Heart left ventricle (tissue), 16 donors: Measurements from ENCODE around the gene TSPAN6. TPM values are rescaled to one million over a fixed set of nuclear protein-coding genes. Genes with fewer than 3 reads are reported as not detected.

Source experiments
- ATAC-seq, 4 donors: fragments of 200-7000 bp; cut with Tn5 transposase; one replicate each; pipeline ENCODE4 v1.9.1; 2020 to 2022; ENCODE audit warnings: moderate library complexity in 4 of 4, mild to moderate bottlenecking in 3 of 4, moderate number of reproducible peaks in 1 of 4
- DNase-seq, 5 donors: peaks; one replicate each; pipeline ENCODE4 v3.0.0-alpha.2; 2020
- H3K27ac ChIP-seq, 12 donors: fragments of 200-600 bp; sonication (generic) in 4 of 12; one replicate each; pipeline versions ENCODE4 v1.5.0 to v1.8.0; 2016 to 2022; ENCODE audit warnings: mild to moderate bottlenecking in 2 of 12
- H3K27me3 ChIP-seq, 9 donors: fragments of 200-600 bp; sonication (generic) in 2 of 9; one replicate each; pipeline versions ENCODE4 v1.5.1 to v1.8.0; 2016 to 2022; ENCODE audit warnings: mild to moderate bottlenecking in 3 of 9
- H3K36me3 ChIP-seq, 9 donors: fragments of 200-600 bp; sonication (generic) in 2 of 9; one replicate each; pipeline versions ENCODE4 v1.5.0 to v1.8.0; 2018 to 2022; ENCODE audit warnings: mild to moderate bottlenecking in 2 of 9
- H3K4me1 ChIP-seq, 12 donors: fragments of 200-600 bp; sonication (generic) in 4 of 12; one replicate each; pipeline versions ENCODE4 v1.5.0 to v1.8.0; 2016 to 2022; ENCODE audit warnings: mild to moderate bottlenecking in 3 of 12
- H3K4me3 ChIP-seq, 12 donors: fragments of 200-600 bp; sonication (generic) in 4 of 12; one replicate each; pipeline versions ENCODE4 v1.5.0 to v1.8.0; 2017 to 2022; ENCODE audit warnings: mild to moderate bottlenecking in 9 of 12, moderate library complexity in 4 of 12
- H3K9me3 ChIP-seq, 12 donors: fragments of 200-600 bp; sonication (generic) in 4 of 12; one replicate each; pipeline versions ENCODE4 v1.5.0 to v1.8.0; 2016 to 2022; ENCODE audit warnings: mild to moderate bottlenecking in 1 of 12
- POLR2A ChIP-seq, 2 donors: fragments of 450-650 bp; IDR thresholded peaks; one replicate each; pipeline ENCODE4 v1.6.1; 2017; ENCODE audit warnings: antibody characterized with exemption in 2 of 2, mild to moderate bottlenecking in 2 of 2, moderate library complexity in 2 of 2
- WGBS, 4 donors: extraction: QIAGEN DNeasy Blood & Tissue Kit in 2 of 4; methylation state at CpG; one replicate each; pipeline versions ENCODE4 v1.1.5 to v1.1.7; 2013 to 2018; 5-methylcytosine and 5-hydroxymethylcytosine counted together
- intact Hi-C, 10 donors: fragments of 100-400 bp; cut with DNase I; formaldehyde crosslinking; loops; one replicate each; pipeline versions ENCODE4 v1.11.1 to v1.14.2; 2022
- polyA plus RNA-seq, 2 donors: library from polyadenylated mRNA; stranded (reverse); fragments of 200-250 nt; gene quantifications; one replicate each; pipeline ENCODE4 v1.2.3, GENCODE V29; 2013
- total RNA-seq, 9 donors: library from RNA; depleted of rRNA in 2 of 9; stranded (reverse); fragments of >200 nt in 2 of 9; fragmentation: NEBNext Ultra II Directional in 3 of 9; extraction: Animal tissue kit (Norgen Biotek cat#: 25700) in 3 of 9; gene quantifications; one replicate each; pipeline versions ENCODE4 v1.1.0 to v1.2.4, GENCODE V29; 2016 to 2023
- TF ChIP-seq, protein P1 (sequence below), 12 donors: fragments of 200-600 bp; sonication (generic) in 4 of 12; IDR thresholded peaks; one replicate each; pipeline versions ENCODE4 v1.5.0 to v1.8.0; 2018 to 2022; ENCODE audit warnings: antibody characterized with exemption in 12 of 12, mild to moderate bottlenecking in 5 of 12
- donor health status: ischemic (EF 13 %, LVEDD 7.1; RV severe dilation, severe dysfunction).
- donor health status: healthy with polysubstance abuse.
- donor health status: DM: no; HTN: yes; CAD: no.
- donor health status: DM: no; HTN: no; CAD: no.
- donor health status: ischemic (EF 25% LVEDD 6.9; RV normal size, moderate dysfunction).
- donor health status: ischemic (EF 25% LVEDD 5.7; RV mildly dilated, moderate dysfunction).
- donor health status: healthy.
- donor health status: DM: yes; HTN: yes; CAD: no.
- donor health status: ischemic (EF 35%, LVEDD 5.7; RV mildly dilated, moderate dysfunction).
- donor health status: nonischemic (EF 11% LVEDD 7.7; RV severe dilation, severe dysfunction).
- donor health status: DM: yes; HTN: yes; CAD: no.
- donor health status: PGD.
- donor health status: ischemic (EF 29% LVEDD 5.4; RV normal size, mild dysfunction).
- donor health status: nonischemic (EF 23%, LVEDD 6.1; RV moderate dilation, normal function).

TSPAN6 gene
- total and polyA plus RNA-seq, 11 donors = 3.2 to 9.0 (median 5.3) TPM

DNA sequence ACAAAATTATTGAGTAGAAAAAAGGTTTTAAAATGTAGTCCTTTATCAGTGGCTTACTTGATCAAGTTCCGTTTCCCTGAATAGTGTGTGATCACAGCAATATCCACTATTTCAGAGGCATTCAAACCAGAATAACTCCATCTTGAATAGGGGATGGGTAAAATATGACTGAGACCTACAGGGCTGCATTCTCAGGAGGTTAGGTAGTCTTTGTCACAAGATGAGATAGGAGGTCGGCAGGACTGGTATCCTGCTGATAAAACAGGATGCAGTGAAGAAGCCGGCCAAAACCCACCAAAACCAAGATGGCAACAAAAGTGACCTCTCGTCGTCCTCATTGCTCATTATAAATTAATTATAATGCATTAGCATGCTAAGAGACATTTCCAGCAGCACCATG is 24.7 kb downstream of the TSPAN6 start:
- DNase-seq (no peak), ATAC-seq (no peak)
- WGBS, 4 donors = 69 to 80% (median 71%) methylated on average over 5 of the region's 5 CpGs
- TF ChIP-seq, protein P1, sequence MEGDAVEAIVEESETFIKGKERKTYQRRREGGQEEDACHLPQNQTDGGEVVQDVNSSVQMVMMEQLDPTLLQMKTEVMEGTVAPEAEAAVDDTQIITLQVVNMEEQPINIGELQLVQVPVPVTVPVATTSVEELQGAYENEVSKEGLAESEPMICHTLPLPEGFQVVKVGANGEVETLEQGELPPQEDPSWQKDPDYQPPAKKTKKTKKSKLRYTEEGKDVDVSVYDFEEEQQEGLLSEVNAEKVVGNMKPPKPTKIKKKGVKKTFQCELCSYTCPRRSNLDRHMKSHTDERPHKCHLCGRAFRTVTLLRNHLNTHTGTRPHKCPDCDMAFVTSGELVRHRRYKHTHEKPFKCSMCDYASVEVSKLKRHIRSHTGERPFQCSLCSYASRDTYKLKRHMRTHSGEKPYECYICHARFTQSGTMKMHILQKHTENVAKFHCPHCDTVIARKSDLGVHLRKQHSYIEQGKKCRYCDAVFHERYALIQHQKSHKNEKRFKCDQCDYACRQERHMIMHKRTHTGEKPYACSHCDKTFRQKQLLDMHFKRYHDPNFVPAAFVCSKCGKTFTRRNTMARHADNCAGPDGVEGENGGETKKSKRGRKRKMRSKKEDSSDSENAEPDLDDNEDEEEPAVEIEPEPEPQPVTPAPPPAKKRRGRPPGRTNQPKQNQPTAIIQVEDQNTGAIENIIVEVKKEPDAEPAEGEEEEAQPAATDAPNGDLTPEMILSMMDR (IDR thresholded peaks at IDR 0.05) = no peak
- TF ChIP-seq POLR2A (IDR thresholded peaks at IDR 0.05) = no peak
- intact Hi-C loops = no loop called here
- Histone ChIP-seq H3K36me3 (no peaks in the 10 kb centered on the region), H3K4me1 (no peaks in the 10 kb centered on the region), H3K9me3 (no peaks in the 10 kb centered on the region), H3K4me3 (no peak overlapping the region), H3K27ac (no peak overlapping the region), H3K27me3 (peaks cover 0 to 59% (median 0%) of the 10 kb centered on the region in 9 donors)

DNA sequence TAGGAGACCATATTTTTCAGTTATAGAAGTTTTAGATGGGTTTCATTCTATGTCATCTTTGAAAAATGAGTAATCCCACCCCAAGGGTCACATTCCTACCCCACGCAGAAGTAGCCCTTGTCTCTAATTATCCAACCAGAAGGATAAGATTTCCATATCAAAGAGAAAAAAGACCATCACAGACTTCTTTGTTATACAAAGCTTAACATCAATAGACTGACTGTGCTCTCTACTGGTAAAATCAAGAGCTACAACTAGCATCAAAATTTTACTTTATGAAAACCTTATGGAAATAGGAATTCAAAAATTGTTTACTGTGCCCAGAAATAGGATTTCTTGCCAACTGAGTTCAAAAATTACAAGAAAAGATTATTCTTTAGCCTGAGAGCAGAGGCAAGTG is 27.0 kb downstream of the TSPAN6 start:
- H3K9me3 ChIP-seq = no peaks in the 10 kb centered on the region
- no peaks in the 10 kb centered on the region for H3K4me1 ChIP-seq
- no peak overlapping the region for H3K27ac ChIP-seq
- no peak for DNase-seq
- no peak overlapping the region for H3K4me3 ChIP-seq
- intact Hi-C loops = loop anchor here in 2 of 10 donors (5.0 to 10.0 kb wide), 2 partner anchors 95 to 162 kb away; no protein-coding TSS in a partner anchor
- TF ChIP-seq, protein P1 (IDR thresholded peaks at IDR 0.05) = peak in 6 of 12 donors; percentile 5 to 41 (median 24)
- no peak for TF ChIP-seq POLR2A (IDR thresholded peaks at IDR 0.05)
- H3K27me3 ChIP-seq = peaks cover 0 to 59% (median 0%) of the 10 kb centered on the region in 9 donors
- ATAC-seq = no peak
- no peaks in the 10 kb centered on the region for H3K36me3 ChIP-seq
- WGBS, 4 donors = 0 to 23% (median 6%) methylated on average over 1 of the region's 1 CpG

DNA sequence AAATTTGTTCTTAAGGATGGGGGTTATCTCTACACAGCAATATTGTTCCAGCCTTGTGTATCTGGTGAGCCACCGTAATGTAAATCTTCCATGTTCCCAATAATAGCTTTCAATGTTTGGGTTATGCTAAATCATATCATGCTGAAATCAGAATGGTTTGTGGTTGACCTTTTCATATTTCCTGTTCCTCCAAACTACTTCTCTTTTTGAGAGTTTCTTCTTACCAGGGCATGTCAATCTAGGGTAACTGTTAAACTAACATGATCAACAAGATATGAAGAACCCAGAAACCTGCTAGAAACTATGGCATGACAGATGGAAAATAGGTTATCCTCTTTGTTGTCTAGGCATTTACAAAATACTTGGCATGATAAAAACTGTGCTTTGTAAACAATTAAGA is 29.9 kb downstream of the TSPAN6 start:
- peaks cover 0 to 53% (median 0%) of the 10 kb centered on the region in 9 donors for H3K27me3 ChIP-seq
- WGBS, 4 donors = 59 to 89% (median 81%) methylated on average over 1 of the region's 1 CpG

DNA sequence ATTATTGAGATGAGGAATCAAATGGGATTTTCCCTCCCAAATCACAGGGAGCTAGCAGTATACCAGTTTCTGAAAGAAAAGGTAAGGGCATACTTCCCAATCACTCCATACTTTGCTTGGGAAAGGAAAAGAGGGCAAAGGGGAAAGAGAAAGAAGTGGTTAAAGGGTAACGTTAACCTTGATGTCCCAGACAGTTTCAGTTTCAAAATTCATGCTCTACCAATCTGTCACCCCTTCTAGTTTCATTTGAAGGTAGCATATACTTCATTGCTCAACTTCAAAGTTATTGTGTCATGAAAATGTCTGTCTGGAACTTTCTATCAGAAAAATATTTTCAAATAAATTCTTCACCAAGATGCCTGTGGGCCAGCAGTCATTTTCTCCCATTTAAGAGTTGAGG is 35.8 kb downstream of the TSPAN6 start:
- no peak overlapping the region for H3K4me3 ChIP-seq
- no peaks in the 10 kb centered on the region for H3K36me3 ChIP-seq
- peaks cover 0 to 38% (median 0%) of the 10 kb centered on the region in 9 donors for H3K27me3 ChIP-seq
- no peaks in the 10 kb centered on the region for H3K9me3 ChIP-seq
- no peak overlapping the region for H3K27ac ChIP-seq
- DNase-seq (no peak), ATAC-seq (no peak)
- WGBS, 4 donors = 33 to 52% (median 49%) methylated on average over 1 of the region's 1 CpG
- H3K4me1 ChIP-seq = no peaks in the 10 kb centered on the region
- intact Hi-C loops = loop anchor here in 2 of 10 donors (10.0 kb wide), 1 partner anchor 86 kb away; no protein-coding TSS in a partner anchor
- TF ChIP-seq, protein P1 (IDR thresholded peaks at IDR 0.05) = no peak
- TF ChIP-seq POLR2A (IDR thresholded peaks at IDR 0.05) = no peak

More for the DNA sequence above, 29.9 kb downstream of the TSPAN6 start:
- TF ChIP-seq, protein P1 (IDR thresholded peaks at IDR 0.05) = no peak
- TF ChIP-seq POLR2A (IDR thresholded peaks at IDR 0.05) = no peak
- no peak overlapping the region for H3K27ac ChIP-seq
- no peak overlapping the region for H3K4me3 ChIP-seq
- no peak for DNase-seq
- H3K9me3 ChIP-seq = no peaks in the 10 kb centered on the region
- H3K4me1 ChIP-seq = no peaks in the 10 kb centered on the region
- ATAC-seq = no peak
- H3K36me3 ChIP-seq = no peaks in the 10 kb centered on the region
- intact Hi-C loops = loop anchor here in 2 of 10 donors (5.0 to 10.0 kb wide), 2 partner anchors 92 to 159 kb away; no protein-coding TSS in a partner anchor
